K562 (cell line): ENCODE data around the gene F11R. TPM values are rescaled to one million over a fixed set of nuclear protein-coding genes. Genes with fewer than 3 reads are reported as not detected.

Source experiments
- ATF6 ChIP-seq: sonication (generic); formaldehyde crosslinking; IDR thresholded peaks from 2 replicates; pipeline ENCODE4 v1.4.0; 2020; ENCODE audit warnings: mild to moderate bottlenecking, missing genetic modification reagents
- DDX20 ChIP-seq: fragments of 450-650 bp; IDR thresholded peaks from 2 replicates; pipeline ENCODE4 v1.6.1; 2016; ENCODE audit warnings: missing genetic modification characterization, low read depth, mild to moderate bottlenecking, missing compliant biosample characterization, moderate library complexity
- EGR1 ChIP-seq: fragments of 450-650 bp; conservative IDR thresholded peaks from 2 replicates; pipeline ENCODE4 v1.6.1; 2017; ENCODE audit warnings: mild to moderate bottlenecking
- HMGN3 ChIP-seq: IDR thresholded peaks from 2 replicates; pipeline ENCODE4 v1.6.1; 2011; ENCODE audit warnings: borderline replicate concordance, low read depth, mild to moderate bottlenecking, mixed read lengths, low read length; ENCODE audit not compliant: insufficient read length; ENCODE audit errors: extremely low read depth
- HSF4 ChIP-seq: fragments of 250-450 bp; sonication (Bioruptor Pico); IDR thresholded peaks from 2 replicates; pipeline ENCODE4 v2.1.2; 2022; ENCODE audit warnings: mild to moderate bottlenecking, moderate library complexity, borderline replicate concordance
- MTF1 ChIP-seq: fragments of 250-450 bp; sonication (Bioruptor Pico); IDR thresholded peaks from 2 replicates; pipeline ENCODE4 v1.9.0; 2021; ENCODE audit warnings: moderate library complexity, mild to moderate bottlenecking, inconsistent platforms, borderline replicate concordance
- NCOR1 ChIP-seq: fragments of 450-650 bp; IDR thresholded peaks from 2 replicates; pipeline ENCODE4 v1.6.1; 2016; ENCODE audit warnings: mild to moderate bottlenecking, moderate library complexity
- NFIC ChIP-seq: fragments of 450-650 bp; IDR thresholded peaks from 2 replicates; pipeline ENCODE4 v1.6.1; 2017; ENCODE audit warnings: mild to moderate bottlenecking, inconsistent platforms
- POLR2AphosphoS5 ChIP-seq: IDR thresholded peaks from 2 replicates; pipeline ENCODE4 v1.6.1; 2011; ENCODE audit warnings: mild to moderate bottlenecking, low read depth, low read length, moderate library complexity; ENCODE audit not compliant: control insufficient read depth, insufficient read depth
- PURB ChIP-seq: sonication (generic); formaldehyde crosslinking; IDR thresholded peaks from 2 replicates; pipeline ENCODE4 v1.9.0; 2021; ENCODE audit warnings: low read depth, mild to moderate bottlenecking, missing genetic modification reagents
- RFX5 ChIP-seq: IDR thresholded peaks from 2 replicates; pipeline ENCODE4 v1.6.1; 2011; ENCODE audit warnings: low read depth, mild to moderate bottlenecking, improper control_type of control experiment, low read length
- SMARCA5 ChIP-seq: fragments of 450-650 bp; IDR thresholded peaks from 2 replicates; pipeline ENCODE4 v1.6.1; 2016
- ZBTB1 ChIP-seq: sonication (generic); formaldehyde crosslinking; IDR thresholded peaks from 2 replicates; pipeline ENCODE4 v1.8.1; 2023; ENCODE audit warnings: missing genetic modification reagents, low read depth, mild to moderate bottlenecking, borderline replicate concordance
- ZC3H4 ChIP-seq: sonication (generic); formaldehyde crosslinking; IDR thresholded peaks from 2 replicates; pipeline ENCODE4 v1.9.0; 2021; ENCODE audit warnings: missing genetic modification reagents, borderline replicate concordance
- ZNF133 ChIP-seq: fragments of 250-450 bp; sonication (Bioruptor Pico); IDR thresholded peaks from 2 replicates; pipeline ENCODE4 v1.4.0; 2020; ENCODE audit warnings: mild to moderate bottlenecking
- ZNF184 ChIP-seq: sonication (generic); formaldehyde crosslinking; IDR thresholded peaks from 2 replicates; pipeline ENCODE4 v1.5.0; 2020; ENCODE audit warnings: missing genetic modification reagents
- ZNF586 ChIP-seq: fragments of 450-650 bp; formaldehyde crosslinking; conservative IDR thresholded peaks from 2 replicates; pipeline ENCODE4 v1.4.0; 2020; ENCODE audit warnings: mild to moderate bottlenecking, moderate library complexity
- polyA plus RNA-seq, 8 experiments: library from polyadenylated mRNA; depleted of rRNA in 4 of 8; stranded (reverse) in 5 of 8; unstranded in 3 of 8; fragments of >200 nt; fragmentation: Nextera tagmentation in 2 of 8; fragmentation: Illumina TruSeq in 1 of 8; extraction: Ambion mirVana in 2 of 8; extraction: Trizol in 1 of 8; gene quantifications; 2 replicates each; pipeline versions ENCODE4 v1.2.1 to v1.2.3, GENCODE V29; 2011 to 2014; ENCODE audit warnings: inconsistent platforms in 1 of 8, missing spikeins in 1 of 8
- total RNA-seq, 7 experiments: library from RNA; depleted of rRNA in 6 of 7; stranded (reverse); fragments of >200 nt in 6 of 7; fragmentation: Illumina TruSeq in 2 of 7; extraction: Trizol in 2 of 7; gene quantifications; 2 replicates each; pipeline versions ENCODE4 v1.2.1 to v1.2.3, GENCODE V29; 2011 to 2021; ENCODE audit warnings: low replicate concordance in 1 of 7
- TF ChIP-seq, protein P1 (sequence below): fragments of 450-650 bp; IDR thresholded peaks from 2 replicates; pipeline ENCODE4 v1.6.1; 2017; ENCODE audit warnings: antibody characterized with exemption, mild to moderate bottlenecking
- TF ChIP-seq, protein P2 (sequence below), 2 experiments: IDR thresholded peaks in 1 of 2; conservative IDR thresholded peaks in 1 of 2; 2 replicates each; pipeline ENCODE4 v1.6.1; 2016; ENCODE audit warnings: low read depth in 2 of 2, mild to moderate bottlenecking in 1 of 2, missing compliant biosample characterization in 1 of 2, missing genetic modification characterization in 1 of 2, moderate library complexity in 1 of 2

The F11R gene
- total and polyA plus RNA-seq, 9 of the 15 experiments (the other 6 are each of a cell fraction or from before 2014, with no cell fraction given): 27.4 to 187 (median 52.5) TPM

DNA sequence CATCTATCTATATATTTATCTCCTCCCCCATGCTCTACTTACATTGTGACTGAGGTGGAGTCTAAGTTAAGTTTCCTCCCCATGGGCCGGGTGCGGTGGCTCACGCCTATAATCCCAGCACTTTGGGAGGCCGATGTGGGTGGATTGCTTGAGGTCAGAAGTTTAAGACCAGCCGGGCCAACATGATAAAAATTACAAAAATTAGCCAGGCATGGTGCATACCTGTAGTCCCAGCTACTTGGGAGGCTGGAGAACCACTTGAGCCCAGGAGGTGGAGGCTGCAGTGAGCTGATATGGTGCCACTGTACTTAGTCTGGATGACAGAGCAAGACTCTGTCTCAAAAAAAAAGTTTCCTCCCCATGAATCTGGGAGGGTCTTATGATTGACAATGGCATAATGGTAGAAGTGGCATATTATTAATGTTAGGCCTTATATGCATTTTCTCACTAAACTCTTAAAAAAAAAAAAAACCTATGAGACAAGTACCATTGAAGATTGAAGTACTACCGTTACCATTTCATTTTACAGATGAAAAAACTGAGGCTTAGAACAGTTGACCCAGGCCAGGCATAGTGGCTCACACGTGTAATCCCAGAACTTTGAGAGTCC is 11.2 kb downstream of the F11R start (continued):
- TF ChIP-seq, protein P1, sequence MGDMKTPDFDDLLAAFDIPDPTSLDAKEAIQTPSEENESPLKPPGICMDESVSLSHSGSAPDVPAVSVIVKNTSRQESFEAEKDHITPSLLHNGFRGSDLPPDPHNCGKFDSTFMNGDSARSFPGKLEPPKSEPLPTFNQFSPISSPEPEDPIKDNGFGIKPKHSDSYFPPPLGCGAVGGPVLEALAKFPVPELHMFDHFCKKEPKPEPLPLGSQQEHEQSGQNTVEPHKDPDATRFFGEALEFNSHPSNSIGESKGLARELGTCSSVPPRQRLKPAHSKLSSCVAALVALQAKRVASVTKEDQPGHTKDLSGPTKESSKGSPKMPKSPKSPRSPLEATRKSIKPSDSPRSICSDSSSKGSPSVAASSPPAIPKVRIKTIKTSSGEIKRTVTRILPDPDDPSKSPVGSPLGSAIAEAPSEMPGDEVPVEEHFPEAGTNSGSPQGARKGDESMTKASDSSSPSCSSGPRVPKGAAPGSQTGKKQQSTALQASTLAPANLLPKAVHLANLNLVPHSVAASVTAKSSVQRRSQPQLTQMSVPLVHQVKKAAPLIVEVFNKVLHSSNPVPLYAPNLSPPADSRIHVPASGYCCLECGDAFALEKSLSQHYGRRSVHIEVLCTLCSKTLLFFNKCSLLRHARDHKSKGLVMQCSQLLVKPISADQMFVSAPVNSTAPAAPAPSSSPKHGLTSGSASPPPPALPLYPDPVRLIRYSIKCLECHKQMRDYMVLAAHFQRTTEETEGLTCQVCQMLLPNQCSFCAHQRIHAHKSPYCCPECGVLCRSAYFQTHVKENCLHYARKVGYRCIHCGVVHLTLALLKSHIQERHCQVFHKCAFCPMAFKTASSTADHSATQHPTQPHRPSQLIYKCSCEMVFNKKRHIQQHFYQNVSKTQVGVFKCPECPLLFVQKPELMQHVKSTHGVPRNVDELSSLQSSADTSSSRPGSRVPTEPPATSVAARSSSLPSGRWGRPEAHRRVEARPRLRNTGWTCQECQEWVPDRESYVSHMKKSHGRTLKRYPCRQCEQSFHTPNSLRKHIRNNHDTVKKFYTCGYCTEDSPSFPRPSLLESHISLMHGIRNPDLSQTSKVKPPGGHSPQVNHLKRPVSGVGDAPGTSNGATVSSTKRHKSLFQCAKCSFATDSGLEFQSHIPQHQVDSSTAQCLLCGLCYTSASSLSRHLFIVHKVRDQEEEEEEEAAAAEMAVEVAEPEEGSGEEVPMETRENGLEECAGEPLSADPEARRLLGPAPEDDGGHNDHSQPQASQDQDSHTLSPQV: peak; percentile 73; the same call in 1 of the 2 replicates
- TF ChIP-seq EGR1 (peak; percentile 92), ATF6 (CRISPR knock-in tag) (no peak), PURB (CRISPR knock-in tag) (no peak), NCOR1 (peak; percentile 95), ZC3H4 (CRISPR knock-in tag) (no peak), ZNF184 (CRISPR knock-in tag) (no peak), SMARCA5 (peak; percentile 72), HMGN3 (no peak), POLR2AphosphoS5 (peak; percentile 82), ZBTB1 (CRISPR knock-in tag) (no peak), RFX5 (no peak), ZNF133 (CRISPR knock-in tag) (no peak), MTF1 (CRISPR knock-in tag) (no peak), DDX20 (tag) (no peak), HSF4 (CRISPR knock-in tag) (no peak), ZNF586 (no peak), NFIC (peak; percentile 84)
- TF ChIP-seq, protein P2, sequence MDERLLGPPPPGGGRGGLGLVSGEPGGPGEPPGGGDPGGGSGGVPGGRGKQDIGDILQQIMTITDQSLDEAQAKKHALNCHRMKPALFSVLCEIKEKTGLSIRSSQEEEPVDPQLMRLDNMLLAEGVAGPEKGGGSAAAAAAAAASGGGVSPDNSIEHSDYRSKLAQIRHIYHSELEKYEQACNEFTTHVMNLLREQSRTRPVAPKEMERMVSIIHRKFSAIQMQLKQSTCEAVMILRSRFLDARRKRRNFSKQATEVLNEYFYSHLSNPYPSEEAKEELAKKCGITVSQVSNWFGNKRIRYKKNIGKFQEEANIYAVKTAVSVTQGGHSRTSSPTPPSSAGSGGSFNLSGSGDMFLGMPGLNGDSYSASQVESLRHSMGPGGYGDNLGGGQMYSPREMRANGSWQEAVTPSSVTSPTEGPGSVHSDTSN (CRISPR knock-in tag; IDR thresholded peaks at IDR 0.05; ENCODE audit: low read depth): no peak
- TF ChIP-seq, protein P2 (tag; conservative IDR thresholded peaks at IDR 0.05; ENCODE audit: low read depth): peak; percentile 58
